Measurements from ENCODE around the gene TXNDC12. TPM values are rescaled to one million over a fixed set of nuclear protein-coding genes. Genes with fewer than 3 reads are reported as not detected.

TXNDC12 gene
- total and polyA plus RNA-seq, 9 of the 15 experiments (the other 6 are each of a cell fraction or from before 2014, with no cell fraction given), result 17.0 to 60.8 (median 37.8) TPM

DNA sequence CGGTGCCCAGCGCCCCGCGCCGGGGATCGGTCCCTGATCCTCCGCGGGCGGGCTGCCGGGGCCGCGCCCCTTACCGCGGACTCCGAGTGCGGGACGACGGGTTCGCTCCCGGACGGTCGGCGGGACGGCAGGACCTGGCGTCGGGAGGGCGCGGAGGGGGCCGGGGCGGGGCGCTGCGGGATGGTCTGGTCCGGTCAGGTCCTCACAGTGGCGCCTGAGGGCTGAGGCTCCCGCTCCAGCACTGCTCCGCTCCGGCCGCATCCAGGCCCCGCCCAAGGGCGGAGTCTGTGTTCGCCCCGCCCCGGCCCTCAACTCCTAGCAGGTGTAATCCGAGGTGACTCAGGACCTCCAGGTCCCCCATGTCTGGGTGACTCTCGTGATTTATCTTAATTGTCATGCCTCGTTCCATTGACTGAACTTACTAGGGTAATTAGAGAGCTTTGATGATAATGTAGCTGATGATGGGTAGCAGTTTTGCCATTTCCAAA, 64.5 kb downstream of the TXNDC12 start, which contains the start of gene RAB3B (continued):
- TF ChIP-seq TOE1 (IDR thresholded peaks at IDR 0.05; ENCODE audit: borderline replicate concordance), result no peak
- TF ChIP-seq TOE1 (CRISPR knock-in tag; IDR thresholded peaks at IDR 0.05; ENCODE audit: borderline replicate concordance, low read depth), result no peak
- TF ChIP-seq ZNF3 (CRISPR knock-in tag; IDR thresholded peaks at IDR 0.05), result no peak
- peak; percentile 65; the same call in 1 of the 2 replicates for TF ChIP-seq SMAD4 (CRISPR knock-in tag; conservative IDR thresholded peaks at IDR 0.05)
- no peak for TF ChIP-seq DACH1 (IDR thresholded peaks at IDR 0.05; ENCODE audit: partially characterized antibody)
- no peak for TF ChIP-seq RBBP5 (IDR thresholded peaks at IDR 0.05; ENCODE audit: borderline replicate concordance, insufficient read depth, low read length, poor library complexity, severe bottlenecking)
- TF ChIP-seq KHSRP (IDR thresholded peaks at IDR 0.05), result no peak
- peak; percentile 49 for TF ChIP-seq REST (IDR thresholded peaks at IDR 0.05; ENCODE audit: borderline replicate concordance)
- TF ChIP-seq REST (CRISPR knock-in tag; IDR thresholded peaks at IDR 0.05; ENCODE audit: low read depth), result no peak
- TF ChIP-seq RBFOX2 (IDR thresholded peaks at IDR 0.05; ENCODE audit: low read depth, low read length), result peak; percentile 49; the same call in 1 of the 2 replicates
- no peak for TF ChIP-seq MCM2 (IDR thresholded peaks at IDR 0.05; ENCODE audit: low read depth)
- TF ChIP-seq ZNF324 (CRISPR knock-in tag; IDR thresholded peaks at IDR 0.05), result no peak
- peak; percentile 22; the same call in 1 of the 2 replicates for TF ChIP-seq PHF8 (IDR thresholded peaks at IDR 0.05; ENCODE audit: borderline replicate concordance, low read length)
- TF ChIP-seq ZNF232 (CRISPR knock-in tag; IDR thresholded peaks at IDR 0.05), result no peak
- 0 out of 2 replicates have a peak, but pooled peaks have one; percentile 24 for TF ChIP-seq FOSL1 (tag; conservative IDR thresholded peaks at IDR 0.05)
- TF ChIP-seq L3MBTL2 (IDR thresholded peaks at IDR 0.05), result peak; percentile 33; the same call in 1 of the 2 replicates
- peak; percentile 34; the same call in 1 of the 2 replicates for TF ChIP-seq JUND (IDR thresholded peaks at IDR 0.05; ENCODE audit: borderline replicate concordance, low read depth, low read length)
- no peak; the same call in 2 of the 3 replicates for TF ChIP-seq JUND (tag; IDR thresholded peaks at IDR 0.05; ENCODE audit: borderline replicate concordance, low read depth, low read length)
- TF ChIP-seq GTF2E2 (tag; IDR thresholded peaks at IDR 0.05), result 0 out of 2 replicates have a peak, but pooled peaks have one; percentile 27
- no peak for TF ChIP-seq ARNT (IDR thresholded peaks at IDR 0.05)
- peak; percentile 68 for TF ChIP-seq POLR2G (IDR thresholded peaks at IDR 0.05; ENCODE audit: low read depth, low read length)
- TF ChIP-seq NRF1 (conservative IDR thresholded peaks at IDR 0.05 in 1 of 2, IDR thresholded peaks at IDR 0.05 in 1 of 2), result peak; percentile 28 to 37; a peak in 3 of 4 replicates
- TF ChIP-seq HMG20A (CRISPR knock-in tag; conservative IDR thresholded peaks at IDR 0.05), result no peak
